ENCODE measurements around the gene TMEM243. TPM values are rescaled to one million over a fixed set of nuclear protein-coding genes. Genes with fewer than 3 reads are reported as not detected.
"Not testable (repeated sequence)": the region's sequence is repeated elsewhere in the genome, so short reads cannot be mapped to it uniquely, and the experiment has no call there.

The TMEM243 gene
- total and polyA plus RNA-seq, 2 donors (not counting 1 experiment from before 2014, with no cell fraction given), result 161 to 164 TPM

GRCh38 chr7:87204933-87205332 lies 14.6 kb downstream of the TMEM243 start:
- CTCF ChIA-PET, result no interaction called here
- intact Hi-C loops (cut with micrococcal nuclease), result no loop called here
- Histone ChIP-seq H2AFZ (ENCODE audit: insufficient read depth, low read depth, low read length, poor library complexity, severe bottlenecking) (no peak overlapping the region), H3K27me3 (replicated peaks in 1 of 4; ENCODE audit: control extremely low read depth in 1 of 4, control insufficient read depth in 3 of 4, insufficient read depth in 4 of 4, low read length in 3 of 4) (no peaks in the 10 kb centered on the region), H3K9ac (ENCODE audit: low read length) (no peak overlapping the region), H3K4me2 (replicated peaks; ENCODE audit: low read depth, low read length, poor library complexity, severe bottlenecking) (no peak overlapping the region), H3K4me1 (ENCODE audit: control insufficient read depth in 2 of 2, insufficient read depth in 2 of 2, low read length in 2 of 2) (peaks cover 47 to 55% of the 10 kb centered on the region in 2 donors), H3K9me3 (ENCODE audit: control extremely low read depth in 1 of 3, control insufficient read depth in 2 of 3, insufficient read depth in 1 of 3, low read length in 2 of 3) (peaks cover 0 to 32% (median 27%) of the 10 kb centered on the region in 3 donors), H3K27ac (ENCODE audit: low read length in 2 of 2) (no peak overlapping the region), H3K79me2 (ENCODE audit: control insufficient read depth, insufficient read depth, low read length) (peaks cover 99% of the 10 kb centered on the region), H3K36me3 (replicated peaks in 1 of 2; ENCODE audit: control extremely low read depth in 1 of 2, control insufficient read depth in 1 of 2, extremely low read depth in 1 of 2, insufficient read depth in 2 of 2, low read length in 1 of 2) (peaks cover 9 to 52% of the 10 kb centered on the region in 2 experiments), H3K4me3 (ENCODE audit: control extremely low read depth in 1 of 5, extremely low read depth in 1 of 5, insufficient read depth in 1 of 5, low read depth in 2 of 5, low read length in 4 of 5) (no peak overlapping the region), H4K20me1 (ENCODE audit: control insufficient read depth, insufficient read depth, low read length, poor library complexity, severe bottlenecking) (peaks cover 96% of the 10 kb centered on the region)
- Mint-ChIP-seq H3K4me3 (no peak overlapping the region), H3K27ac (no peak overlapping the region), H3K9me3 (ENCODE audit: insufficient read depth) (peaks cover 16% of the 10 kb centered on the region), H3K4me1 (peaks cover 77% of the 10 kb centered on the region), H3K27me3 (no peaks in the 10 kb centered on the region)
- WGBS (ENCODE audit: insufficient coverage), result 79% methylated on average over 2 of the region's 3 CpGs
- DNase-seq (peak; percentile 5), ATAC-seq (ENCODE audit: low read depth) (no peak)
- POLR2A ChIA-PET, result interaction anchor here (0.7 kb wide), 1 partner anchor 8 kb away, joined by 3 read pairs; no protein-coding TSS in a partner anchor
- TF ChIP-seq CTCF (IDR thresholded peaks at IDR 0.05) (no peak), EZH2 (IDR thresholded peaks at IDR 0.05; ENCODE audit: borderline replicate concordance, insufficient read depth, low read depth, low read length, poor library complexity, severe bottlenecking) (no peak)

- intact Hi-C loops (cut with micrococcal nuclease), result loop anchor here (1.0 kb wide), 1 partner anchor 12 kb away; no protein-coding TSS in a partner anchor
- not testable (repeated sequence) for DNase-seq; H3K9ac ChIP-seq (ENCODE audit: low read length); H2AFZ ChIP-seq (ENCODE audit: insufficient read depth, low read depth, low read length, poor library complexity, severe bottlenecking); ATAC-seq (ENCODE audit: low read depth); H3K27me3 ChIP-seq (replicated peaks in 1 of 4; ENCODE audit: control extremely low read depth in 1 of 4, control insufficient read depth in 3 of 4, insufficient read depth in 4 of 4, low read length in 3 of 4); H3K4me3 ChIP-seq (ENCODE audit: control extremely low read depth in 1 of 5, extremely low read depth in 1 of 5, insufficient read depth in 1 of 5, low read depth in 2 of 5, low read length in 4 of 5); H3K4me2 ChIP-seq (replicated peaks; ENCODE audit: low read depth, low read length, poor library complexity, severe bottlenecking); H3K27me3 Mint-ChIP-seq
- Histone ChIP-seq H3K27ac (ENCODE audit: low read length in 2 of 2) (peak overlapping the region in 1 of 2 donors; percentile 77), H3K4me1 (ENCODE audit: control insufficient read depth in 2 of 2, insufficient read depth in 2 of 2, low read length in 2 of 2) (peaks cover 44 to 52% of the 10 kb centered on the region in 2 donors), H4K20me1 (ENCODE audit: control insufficient read depth, insufficient read depth, low read length, poor library complexity, severe bottlenecking) (peaks cover 94% of the 10 kb centered on the region), H3K79me2 (ENCODE audit: control insufficient read depth, insufficient read depth, low read length) (peaks cover 99% of the 10 kb centered on the region), H3K9me3 (ENCODE audit: control extremely low read depth in 1 of 3, control insufficient read depth in 2 of 3, insufficient read depth in 1 of 3, low read length in 2 of 3) (peaks cover 0 to 32% (median 27%) of the 10 kb centered on the region in 3 donors), H3K36me3 (replicated peaks in 1 of 2; ENCODE audit: control extremely low read depth in 1 of 2, control insufficient read depth in 1 of 2, extremely low read depth in 1 of 2, insufficient read depth in 2 of 2, low read length in 1 of 2) (peaks cover 10 to 57% of the 10 kb centered on the region in 2 experiments)
- Mint-ChIP-seq H3K9me3 (ENCODE audit: insufficient read depth) (peaks cover 16% of the 10 kb centered on the region), H3K4me3 (peak overlapping the region; percentile 26), H3K27ac (peak overlapping the region; percentile 53), H3K4me1 (peaks cover 79% of the 10 kb centered on the region)
- CTCF ChIA-PET, result interaction anchor here (0.7 to 1.4 kb wide), 3 partner anchors 13 to 190 kb away, joined by 3 to 5 read pairs (median 3); partner anchors contain the start of gene TMEM243
- POLR2A ChIA-PET, result interaction anchor here (1.1 kb wide), 1 partner anchor 9 kb away, joined by 4 read pairs; no protein-coding TSS in a partner anchor
- WGBS (ENCODE audit: insufficient coverage), result 100% methylated on average over 1 of the region's 4 CpGs
Observed at GRCh38 chr7:87203929-87204328, 15.6 kb downstream of the TMEM243 start.
